WTC11 (cell line): ENCODE measurements around the gene PRKD1.

Source experiments
- ESRRA ChIP-seq: sonication (generic); formaldehyde crosslinking; IDR thresholded peaks from 2 replicates; pipeline ENCODE4 v1.8.1; 2022; ENCODE audit warnings: mild to moderate bottlenecking, missing genetic modification reagents, borderline replicate concordance
- FOXJ3 ChIP-seq: sonication (generic); formaldehyde crosslinking; IDR thresholded peaks from 2 replicates; pipeline ENCODE4 v1.9.0; 2021; ENCODE audit warnings: missing genetic modification reagents, mild to moderate bottlenecking, borderline replicate concordance
- TCF7 ChIP-seq: sonication (generic); formaldehyde crosslinking; IDR thresholded peaks from 2 replicates; pipeline ENCODE4 v1.8.0; 2022; ENCODE audit warnings: mild to moderate bottlenecking, low read depth, missing genetic modification reagents, moderate library complexity
- TF ChIP-seq, protein P1 (sequence below): sonication (generic); formaldehyde crosslinking; IDR thresholded peaks from 2 replicates; pipeline ENCODE4 v1.8.1; 2023; ENCODE audit warnings: mild to moderate bottlenecking, missing genetic modification reagents

GRCh38 chr14:29940482-29940881 is 12.8 kb upstream of the PRKD1 start:
- no peak for TF ChIP-seq ESRRA
- TF ChIP-seq, protein P1, sequence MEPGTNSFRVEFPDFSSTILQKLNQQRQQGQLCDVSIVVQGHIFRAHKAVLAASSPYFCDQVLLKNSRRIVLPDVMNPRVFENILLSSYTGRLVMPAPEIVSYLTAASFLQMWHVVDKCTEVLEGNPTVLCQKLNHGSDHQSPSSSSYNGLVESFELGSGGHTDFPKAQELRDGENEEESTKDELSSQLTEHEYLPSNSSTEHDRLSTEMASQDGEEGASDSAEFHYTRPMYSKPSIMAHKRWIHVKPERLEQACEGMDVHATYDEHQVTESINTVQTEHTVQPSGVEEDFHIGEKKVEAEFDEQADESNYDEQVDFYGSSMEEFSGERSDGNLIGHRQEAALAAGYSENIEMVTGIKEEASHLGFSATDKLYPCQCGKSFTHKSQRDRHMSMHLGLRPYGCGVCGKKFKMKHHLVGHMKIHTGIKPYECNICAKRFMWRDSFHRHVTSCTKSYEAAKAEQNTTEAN (CRISPR knock-in tag), result no peak
- no peak for TF ChIP-seq FOXJ3
- no peak for TF ChIP-seq TCF7
